ENCODE measurements around the gene PRODH.
"Not testable (repeated sequence)": the region's sequence is repeated elsewhere in the genome, so short reads cannot be mapped to it uniquely, and the experiment has no call there.

- TF ChIP-seq, protein P1, sequence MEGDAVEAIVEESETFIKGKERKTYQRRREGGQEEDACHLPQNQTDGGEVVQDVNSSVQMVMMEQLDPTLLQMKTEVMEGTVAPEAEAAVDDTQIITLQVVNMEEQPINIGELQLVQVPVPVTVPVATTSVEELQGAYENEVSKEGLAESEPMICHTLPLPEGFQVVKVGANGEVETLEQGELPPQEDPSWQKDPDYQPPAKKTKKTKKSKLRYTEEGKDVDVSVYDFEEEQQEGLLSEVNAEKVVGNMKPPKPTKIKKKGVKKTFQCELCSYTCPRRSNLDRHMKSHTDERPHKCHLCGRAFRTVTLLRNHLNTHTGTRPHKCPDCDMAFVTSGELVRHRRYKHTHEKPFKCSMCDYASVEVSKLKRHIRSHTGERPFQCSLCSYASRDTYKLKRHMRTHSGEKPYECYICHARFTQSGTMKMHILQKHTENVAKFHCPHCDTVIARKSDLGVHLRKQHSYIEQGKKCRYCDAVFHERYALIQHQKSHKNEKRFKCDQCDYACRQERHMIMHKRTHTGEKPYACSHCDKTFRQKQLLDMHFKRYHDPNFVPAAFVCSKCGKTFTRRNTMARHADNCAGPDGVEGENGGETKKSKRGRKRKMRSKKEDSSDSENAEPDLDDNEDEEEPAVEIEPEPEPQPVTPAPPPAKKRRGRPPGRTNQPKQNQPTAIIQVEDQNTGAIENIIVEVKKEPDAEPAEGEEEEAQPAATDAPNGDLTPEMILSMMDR (IDR thresholded peaks at IDR 0.05), result not testable (repeated sequence)
- not testable (repeated sequence) for TF ChIP-seq POLR2A (IDR thresholded peaks at IDR 0.05)
Observed at GRCh38 chr22:18972029-18972428, 35.9 kb upstream of the PRODH start.
